ENCODE measurements around the gene TSC1. TPM values are rescaled to one million over a fixed set of nuclear protein-coding genes. Genes with fewer than 3 reads are reported as not detected.

TSC1 gene
- total and polyA plus RNA-seq, 8 donors = 44.4 to 60.3 (median 49.3) TPM

DNA sequence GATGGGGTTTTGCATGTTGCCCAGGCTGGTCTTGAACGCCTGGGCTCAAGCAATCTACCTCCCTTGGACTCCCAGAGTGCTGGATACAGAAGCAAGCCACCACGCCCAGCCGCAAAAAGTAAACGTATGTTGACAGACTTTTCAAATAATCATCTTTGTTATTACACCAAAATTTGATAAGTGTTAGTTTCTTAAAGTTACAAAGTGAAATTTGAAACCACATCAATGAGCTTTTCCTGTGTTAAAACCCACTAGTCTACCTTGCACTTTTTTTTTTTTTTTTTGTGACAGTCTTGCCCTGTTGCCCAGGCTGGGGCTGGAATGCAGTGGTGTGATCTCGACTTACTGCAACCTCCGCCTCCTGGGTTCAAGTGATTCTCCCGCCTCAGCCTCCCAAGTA, 35.8 kb downstream of the TSC1 start:
- TF ChIP-seq, protein P1, sequence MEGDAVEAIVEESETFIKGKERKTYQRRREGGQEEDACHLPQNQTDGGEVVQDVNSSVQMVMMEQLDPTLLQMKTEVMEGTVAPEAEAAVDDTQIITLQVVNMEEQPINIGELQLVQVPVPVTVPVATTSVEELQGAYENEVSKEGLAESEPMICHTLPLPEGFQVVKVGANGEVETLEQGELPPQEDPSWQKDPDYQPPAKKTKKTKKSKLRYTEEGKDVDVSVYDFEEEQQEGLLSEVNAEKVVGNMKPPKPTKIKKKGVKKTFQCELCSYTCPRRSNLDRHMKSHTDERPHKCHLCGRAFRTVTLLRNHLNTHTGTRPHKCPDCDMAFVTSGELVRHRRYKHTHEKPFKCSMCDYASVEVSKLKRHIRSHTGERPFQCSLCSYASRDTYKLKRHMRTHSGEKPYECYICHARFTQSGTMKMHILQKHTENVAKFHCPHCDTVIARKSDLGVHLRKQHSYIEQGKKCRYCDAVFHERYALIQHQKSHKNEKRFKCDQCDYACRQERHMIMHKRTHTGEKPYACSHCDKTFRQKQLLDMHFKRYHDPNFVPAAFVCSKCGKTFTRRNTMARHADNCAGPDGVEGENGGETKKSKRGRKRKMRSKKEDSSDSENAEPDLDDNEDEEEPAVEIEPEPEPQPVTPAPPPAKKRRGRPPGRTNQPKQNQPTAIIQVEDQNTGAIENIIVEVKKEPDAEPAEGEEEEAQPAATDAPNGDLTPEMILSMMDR (IDR thresholded peaks at IDR 0.05) = no peak
- H3K36me3 ChIP-seq = peaks cover 7 to 80% of the 10 kb centered on the region in 2 donors
- H3K4me3 ChIP-seq = no peak overlapping the region
- ATAC-seq = no peak
- DNase-seq = no peak
- no peaks in the 10 kb centered on the region for H3K27me3 ChIP-seq
- H3K27ac ChIP-seq = no peak overlapping the region
- no peaks in the 10 kb centered on the region for H3K9me3 ChIP-seq
- no peaks in the 10 kb centered on the region for H3K4me1 ChIP-seq
- intact Hi-C loops (cut with DNase I) = no loop called here

DNA sequence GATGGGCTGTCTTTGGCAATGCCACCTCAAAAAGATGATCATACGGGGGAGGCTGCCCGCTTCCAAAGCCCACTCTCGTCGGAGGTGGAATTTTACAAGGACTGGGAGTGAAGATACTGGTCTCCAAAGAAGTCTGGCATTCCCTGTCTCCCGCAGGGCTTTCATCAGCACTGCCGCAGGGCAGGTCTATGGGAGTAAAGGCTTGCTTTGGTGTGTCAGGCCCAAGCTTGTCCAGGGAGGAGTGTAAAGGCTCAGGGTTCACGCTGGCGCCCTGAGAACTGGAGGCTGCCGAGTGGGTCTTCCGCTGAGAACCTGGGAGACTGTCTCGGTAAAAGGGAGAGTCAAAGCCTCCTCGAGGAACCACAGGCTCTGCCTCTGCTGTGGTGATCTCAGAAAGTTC, 38.7 kb downstream of the TSC1 start:
- intact Hi-C loops (cut with DNase I) = no loop called here
- no peak overlapping the region for H3K27ac ChIP-seq
- no peaks in the 10 kb centered on the region for H3K9me3 ChIP-seq
- no peak for ATAC-seq
- no peak for DNase-seq
- H3K4me1 ChIP-seq = no peaks in the 10 kb centered on the region
- no peaks in the 10 kb centered on the region for H3K27me3 ChIP-seq
- H3K4me3 ChIP-seq = no peak overlapping the region
- TF ChIP-seq, protein P1 (IDR thresholded peaks at IDR 0.05) = no peak
- peaks cover 7 to 83% of the 10 kb centered on the region in 2 donors for H3K36me3 ChIP-seq

DNA sequence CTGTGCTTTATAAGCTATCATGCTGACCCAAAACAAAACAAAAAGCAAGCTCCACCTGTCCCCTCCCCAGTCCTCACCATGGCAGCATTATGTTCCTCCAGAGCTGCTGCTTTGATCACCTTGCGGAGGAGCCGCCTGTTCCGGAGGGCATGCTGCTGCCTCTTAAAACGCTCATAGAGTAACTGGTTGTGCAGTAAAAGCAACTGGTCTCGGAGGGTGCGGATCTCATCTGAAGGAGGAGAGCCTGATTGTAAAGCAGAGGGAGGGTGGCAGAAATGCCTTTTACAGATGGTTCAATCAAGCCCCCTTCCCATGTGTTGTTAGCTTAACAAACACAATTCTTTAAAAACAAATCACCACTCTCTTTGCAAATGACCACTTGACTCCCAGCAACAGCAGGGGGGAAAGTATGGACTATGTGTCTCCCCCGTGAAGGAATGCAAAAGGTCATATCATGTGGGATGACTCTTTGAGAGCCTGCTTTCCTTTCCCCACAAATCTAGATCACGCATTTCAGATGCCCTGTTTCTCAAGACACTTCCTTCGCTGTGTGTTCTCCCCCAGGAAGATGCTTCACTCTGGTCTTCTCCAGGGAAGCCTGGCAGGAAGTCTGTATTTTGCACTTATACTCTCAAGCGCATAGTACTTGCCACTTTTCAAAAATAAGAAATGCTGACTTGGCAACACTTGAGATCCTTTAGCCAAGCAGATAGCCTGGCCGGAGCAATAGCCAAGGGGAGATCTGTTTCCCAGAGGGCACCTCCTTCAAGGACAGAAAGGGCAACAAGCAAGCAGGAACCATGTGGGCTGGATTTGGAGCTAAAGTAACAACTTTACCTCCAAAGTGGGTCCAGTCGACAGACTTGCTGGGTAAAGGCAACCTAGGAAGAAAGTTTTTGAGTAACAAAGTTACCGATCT, 40.6 kb downstream of the TSC1 start:
- H3K27me3 ChIP-seq = no peaks in the 10 kb centered on the region
- no peak for DNase-seq
- no peak overlapping the region for H3K4me3 ChIP-seq
- no peaks in the 10 kb centered on the region for H3K9me3 ChIP-seq
- no peak for ATAC-seq
- TF ChIP-seq, protein P1 (IDR thresholded peaks at IDR 0.05) = no peak
- peaks cover 0 to 83% of the 10 kb centered on the region in 2 donors for H3K36me3 ChIP-seq
- H3K27ac ChIP-seq = no peak overlapping the region
- intact Hi-C loops (cut with DNase I) = no loop called here
- H3K4me1 ChIP-seq = no peaks in the 10 kb centered on the region

DNA sequence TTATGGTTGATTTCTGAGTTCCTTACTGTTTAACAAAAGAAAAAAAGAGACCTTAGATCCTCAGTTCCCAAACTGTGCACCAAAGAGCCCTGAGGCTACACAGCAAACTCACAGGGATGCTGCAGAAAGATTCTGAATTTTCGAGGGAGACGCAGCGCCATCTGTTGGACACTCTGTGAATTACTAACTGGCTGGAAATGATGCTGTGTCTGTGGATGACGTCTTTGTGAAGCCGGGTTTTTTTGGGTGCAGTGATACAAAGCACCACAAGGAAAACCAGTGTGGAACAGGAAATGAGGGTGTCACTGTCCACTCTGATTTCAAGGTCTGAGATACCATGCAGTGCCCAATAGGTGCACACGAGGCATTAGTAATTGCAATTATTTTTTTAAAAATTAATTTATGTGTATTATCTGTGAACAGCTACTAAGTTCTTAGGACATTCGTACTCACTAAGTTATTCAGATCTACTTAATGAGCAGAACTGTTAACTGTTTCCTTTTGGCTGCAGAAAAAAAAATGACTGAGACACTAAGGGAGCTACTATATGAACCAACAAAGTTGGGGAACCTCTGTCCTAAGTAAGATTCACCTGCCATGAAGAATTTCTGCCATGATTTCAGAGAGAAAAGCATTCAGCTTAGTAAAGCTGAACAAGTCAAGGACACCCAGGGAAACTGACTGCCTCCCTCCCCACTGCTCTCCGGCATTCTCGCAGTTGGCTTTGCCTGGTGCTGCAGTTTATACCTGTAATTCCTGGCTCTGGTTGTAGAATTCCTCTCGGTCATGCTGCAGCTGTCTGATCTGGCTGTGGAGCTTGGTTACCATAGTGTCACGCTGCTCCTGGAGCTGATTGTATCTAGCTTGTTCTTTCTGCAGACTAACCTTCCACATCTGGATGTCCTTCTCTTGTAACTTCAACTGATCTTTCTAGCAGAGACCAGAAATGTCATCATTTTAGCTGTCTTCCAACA, 42.3 kb downstream of the TSC1 start:
- Histone ChIP-seq H3K4me3 (no peak overlapping the region), H3K36me3 (peaks cover 0 to 90% of the 10 kb centered on the region in 2 donors), H3K9me3 (no peaks in the 10 kb centered on the region), H3K27me3 (no peaks in the 10 kb centered on the region), H3K27ac (no peak overlapping the region), H3K4me1 (no peaks in the 10 kb centered on the region)
- peak; percentile 92 for ATAC-seq
- DNase-seq = peak in 2 of 4 donors; percentile 71 to 82
- intact Hi-C loops (cut with DNase I) = no loop called here
- TF ChIP-seq, protein P1 (IDR thresholded peaks at IDR 0.05) = peak; percentile 80 to 91
